CD4-positive, alpha-beta T cell treated with Interleukin-1 beta for 1 hour (primary cell): ENCODE data around the gene SPINT2.
"Not testable (repeated sequence)": the region's sequence is repeated elsewhere in the genome, so short reads cannot be mapped to it uniquely, and the experiment has no call there.

ENCODE experiments used
- DNase-seq, 2 donors: peaks; one replicate each; pipeline ENCODE4 v3.0.0-alpha.2; 2020 to 2022

The SPINT2 gene

GRCh38 chr19:38324431-38324830, 60.1 kb downstream of the SPINT2 start:
- no peak for DNase-seq

GRCh38 chr19:38326591-38326990, 62.2 kb downstream of the SPINT2 start:
- DNase-seq = no peak

- no peak for DNase-seq
Measured at GRCh38 chr19:38329651-38330050, 65.3 kb downstream of the SPINT2 start.

GRCh38 chr19:38331728-38332127, 67.4 kb downstream of the SPINT2 start:
- DNase-seq = no peak

GRCh38 chr19:38333245-38333644, 68.9 kb downstream of the SPINT2 start:
- no peak for DNase-seq

- peak; percentile 95 for DNase-seq
Measured at GRCh38 chr19:38335949-38336637, 71.7 kb downstream of the SPINT2 start.

- peak; percentile 95 to 97 for DNase-seq
Measured at GRCh38 chr19:38336638-38337359, 72.4 kb downstream of the SPINT2 start.

- DNase-seq = no peak
Measured at GRCh38 chr19:38337360-38337653, 72.9 kb downstream of the SPINT2 start.

GRCh38 chr19:38339011-38339410, 74.6 kb downstream of the SPINT2 start:
- DNase-seq = not testable (repeated sequence)

GRCh38 chr19:38340927-38341326, 76.6 kb downstream of the SPINT2 start:
- DNase-seq = no peak
